Endothelial cell of umbilical vein (primary cell): ENCODE measurements around the gene EGLN1.

Experiments used
- CTCF ChIP-seq, 2 donors: IDR thresholded peaks; 1 replicate in 1 of 2; 2 replicates in 1 of 2; pipeline ENCODE4 v1.5.1; 2011; ENCODE audit warnings: low read length in 2 of 2, mild to moderate bottlenecking in 2 of 2, moderate library complexity in 2 of 2, control low read depth in 1 of 2, inconsistent platforms in 1 of 2, low read depth in 1 of 2; ENCODE audit not compliant: insufficient read depth in 1 of 2; ENCODE audit errors: extremely low read depth in 1 of 2
- EZH2 ChIP-seq: IDR thresholded peaks from 2 replicates; pipeline ENCODE4 v1.6.1; 2012; ENCODE audit warnings: borderline replicate concordance, low read depth, mild to moderate bottlenecking, moderate library complexity, low read length, inconsistent platforms; ENCODE audit not compliant: severe bottlenecking
- GATA2 ChIP-seq: IDR thresholded peaks from 2 replicates; pipeline ENCODE4 v1.7.0; 2011; ENCODE audit warnings: low read depth, mild to moderate bottlenecking, moderate library complexity, mixed read lengths, low read length; ENCODE audit not compliant: insufficient read length, insufficient read depth
- MAX ChIP-seq: IDR thresholded peaks from 2 replicates; pipeline ENCODE4 v1.6.1; 2011; ENCODE audit not compliant: insufficient read depth, insufficient read length
- POLR2A ChIP-seq: IDR thresholded peaks from 2 replicates; pipeline ENCODE4 v1.6.1; 2012; ENCODE audit warnings: low read depth, mild to moderate bottlenecking, control low read depth, low read length
- POLR2AphosphoS5 ChIP-seq: IDR thresholded peaks from 2 replicates; pipeline ENCODE4 v1.6.1; 2012; ENCODE audit warnings: low read depth, mild to moderate bottlenecking, control low read depth, low read length, moderate library complexity; ENCODE audit not compliant: insufficient read depth

GRCh38 chr1:231423648-231424047 lies 1.6 kb upstream of the EGLN1 start:
- TF ChIP-seq POLR2AphosphoS5 = no peak
- no peak for TF ChIP-seq CTCF (IDR thresholded peaks at IDR 0.05; ENCODE audit: extremely low read depth in 1 of 2, insufficient read depth in 1 of 2, low read depth in 1 of 2, low read length in 2 of 2)
- TF ChIP-seq POLR2A = no peak
- no peak for TF ChIP-seq GATA2
- no peak for TF ChIP-seq EZH2
- TF ChIP-seq MAX = no peak
